MM.1S (cell line): Measurements from ENCODE around the gene TMCO6.

Experiments
- DNase-seq: peaks from one replicate; pipeline ENCODE4 v3.0.0-alpha.2; 2015
- H2AFZ ChIP-seq: fragments of 300-600 bp; sonication (generic); 2 replicates; pipeline ENCODE4 v1.6.0; 2016; ENCODE audit warnings: antibody characterized with exemption, low read length
- H3F3A ChIP-seq: fragments of 300-600 bp; sonication (generic); 2 replicates; pipeline ENCODE4 v1.6.1; 2016; ENCODE audit warnings: mild to moderate bottlenecking, antibody characterized with exemption, low read length, moderate library complexity, mixed read lengths; ENCODE audit not compliant: insufficient read depth
- H3K27ac ChIP-seq: fragments of 300-600 bp; sonication (generic); 2 replicates; pipeline ENCODE4 v1.5.1; 2016; ENCODE audit warnings: mild to moderate bottlenecking, low read length
- H3K27me3 ChIP-seq: fragments of 300-600 bp; sonication (generic); replicated peaks from 2 replicates; pipeline ENCODE4 v1.6.0; 2016; ENCODE audit warnings: low read length; ENCODE audit not compliant: insufficient read depth
- H3K36me3 ChIP-seq: fragments of 300-600 bp; sonication (generic); replicated peaks from 2 replicates; pipeline ENCODE4 v1.6.1; 2016; ENCODE audit warnings: mild to moderate bottlenecking, low read length, mixed read lengths; ENCODE audit not compliant: insufficient read depth
- H3K4me1 ChIP-seq: fragments of 300-600 bp; sonication (generic); 2 replicates; pipeline ENCODE4 v1.6.1; 2016; ENCODE audit warnings: low read length, mixed read lengths
- H3K4me2 ChIP-seq: fragments of 300-600 bp; sonication (generic); 2 replicates; pipeline ENCODE4 v1.6.0; 2016; ENCODE audit warnings: low read depth, low read length
- H3K4me3 ChIP-seq: fragments of 300-600 bp; sonication (generic); 2 replicates; pipeline ENCODE4 v1.5.1; 2016; ENCODE audit warnings: low read length, mixed read lengths
- H3K79me2 ChIP-seq: fragments of 300-600 bp; sonication (generic); 2 replicates; pipeline ENCODE4 v1.6.1; 2016; ENCODE audit warnings: mixed run types, low read length, mixed read lengths
- H3K9ac ChIP-seq: fragments of 300-600 bp; sonication (generic); 2 replicates; pipeline ENCODE4 v1.6.1; 2016; ENCODE audit warnings: low read length, mixed read lengths
- H3K9me2 ChIP-seq: fragments of 300-600 bp; sonication (generic); replicated peaks from 2 replicates; pipeline ENCODE4 v1.6.1; 2016; ENCODE audit warnings: mild to moderate bottlenecking, low read length, mixed read lengths; ENCODE audit not compliant: insufficient read depth
- H3K9me3 ChIP-seq: fragments of 300-600 bp; sonication (generic); replicated peaks from 2 replicates; pipeline ENCODE4 v1.6.1; 2016; ENCODE audit warnings: mild to moderate bottlenecking, low read length, mixed read lengths; ENCODE audit not compliant: insufficient read depth
- H4K20me1 ChIP-seq: fragments of 300-600 bp; sonication (generic); 2 replicates; pipeline ENCODE4 v1.6.1; 2016; ENCODE audit warnings: mild to moderate bottlenecking, low read length, moderate library complexity, mixed read lengths; ENCODE audit not compliant: insufficient read depth
- EZH2 ChIP-seq: fragments of 300-600 bp; sonication (generic); optimal IDR thresholded peaks from 2 replicates; pipeline ENCODE3; 2017; ENCODE audit warnings: low read depth, mild to moderate bottlenecking, antibody characterized with exemption, low read length, mixed read lengths
- EZH2phosphoT487 ChIP-seq: fragments of 300-600 bp; sonication (generic); IDR thresholded peaks from 2 replicates; pipeline ENCODE4 v1.6.1; 2018; ENCODE audit warnings: antibody characterized with exemption, low read length
- TF ChIP-seq, protein P1 (sequence below): fragments of 300-600 bp; sonication (generic); IDR thresholded peaks from 2 replicates; pipeline ENCODE4 v1.5.1; 2016; ENCODE audit warnings: antibody characterized with exemption, low read length, mixed read lengths

The TMCO6 gene

DNA sequence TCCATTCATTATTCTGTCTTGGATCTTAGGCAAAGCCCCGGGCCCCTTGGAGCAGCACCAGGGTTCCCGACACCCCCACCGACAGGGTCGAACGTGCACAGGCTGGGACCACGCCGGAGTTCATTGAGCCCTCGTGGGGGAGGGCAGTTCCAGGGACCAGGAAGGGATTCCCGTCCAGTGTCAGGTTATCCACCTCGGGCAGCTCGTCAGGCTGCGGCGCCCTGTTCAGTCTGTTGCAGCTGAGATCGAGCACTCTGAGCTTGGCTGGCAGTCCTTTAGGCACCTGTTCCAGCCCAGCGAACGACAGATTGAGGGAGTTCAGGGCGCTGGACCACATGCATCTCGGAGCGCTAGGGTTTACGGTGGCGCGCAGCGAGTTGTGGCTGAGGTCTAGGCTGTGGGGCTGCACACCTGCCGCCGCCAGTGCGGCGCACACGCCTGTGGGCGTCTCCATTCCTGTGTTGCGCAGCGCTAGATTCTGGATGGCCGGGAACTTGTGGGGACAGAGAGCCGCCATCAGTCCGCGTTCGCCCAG is 7.4 kb upstream of the TMCO6 start:
- Histone ChIP-seq H3K4me2 (peak overlapping the region; percentile 88), H4K20me1 (no peaks in the 10 kb centered on the region), H3F3A (peaks cover 8% of the 10 kb centered on the region), H3K27me3 (0 out of 2 replicates have a peak, but pooled peaks cover 6% of the 10 kb centered on the region), H3K27ac (no peak overlapping the region), H3K4me1 (0 out of 2 replicates have a peak, but pooled peaks cover 2% of the 10 kb centered on the region), H3K9me3 (no peaks in the 10 kb centered on the region), H3K4me3 (peak overlapping the region; percentile 59), H3K36me3 (no peaks in the 10 kb centered on the region), H3K79me2 (no peaks in the 10 kb centered on the region), H3K9ac (no peak overlapping the region), H2AFZ (peak overlapping the region; percentile 94), H3K9me2 (no peaks in the 10 kb centered on the region)
- peak; percentile 17 for DNase-seq
- no peak for TF ChIP-seq EZH2phosphoT487
- TF ChIP-seq EZH2 = no peak
- TF ChIP-seq, protein P1, sequence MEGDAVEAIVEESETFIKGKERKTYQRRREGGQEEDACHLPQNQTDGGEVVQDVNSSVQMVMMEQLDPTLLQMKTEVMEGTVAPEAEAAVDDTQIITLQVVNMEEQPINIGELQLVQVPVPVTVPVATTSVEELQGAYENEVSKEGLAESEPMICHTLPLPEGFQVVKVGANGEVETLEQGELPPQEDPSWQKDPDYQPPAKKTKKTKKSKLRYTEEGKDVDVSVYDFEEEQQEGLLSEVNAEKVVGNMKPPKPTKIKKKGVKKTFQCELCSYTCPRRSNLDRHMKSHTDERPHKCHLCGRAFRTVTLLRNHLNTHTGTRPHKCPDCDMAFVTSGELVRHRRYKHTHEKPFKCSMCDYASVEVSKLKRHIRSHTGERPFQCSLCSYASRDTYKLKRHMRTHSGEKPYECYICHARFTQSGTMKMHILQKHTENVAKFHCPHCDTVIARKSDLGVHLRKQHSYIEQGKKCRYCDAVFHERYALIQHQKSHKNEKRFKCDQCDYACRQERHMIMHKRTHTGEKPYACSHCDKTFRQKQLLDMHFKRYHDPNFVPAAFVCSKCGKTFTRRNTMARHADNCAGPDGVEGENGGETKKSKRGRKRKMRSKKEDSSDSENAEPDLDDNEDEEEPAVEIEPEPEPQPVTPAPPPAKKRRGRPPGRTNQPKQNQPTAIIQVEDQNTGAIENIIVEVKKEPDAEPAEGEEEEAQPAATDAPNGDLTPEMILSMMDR = no peak

DNA sequence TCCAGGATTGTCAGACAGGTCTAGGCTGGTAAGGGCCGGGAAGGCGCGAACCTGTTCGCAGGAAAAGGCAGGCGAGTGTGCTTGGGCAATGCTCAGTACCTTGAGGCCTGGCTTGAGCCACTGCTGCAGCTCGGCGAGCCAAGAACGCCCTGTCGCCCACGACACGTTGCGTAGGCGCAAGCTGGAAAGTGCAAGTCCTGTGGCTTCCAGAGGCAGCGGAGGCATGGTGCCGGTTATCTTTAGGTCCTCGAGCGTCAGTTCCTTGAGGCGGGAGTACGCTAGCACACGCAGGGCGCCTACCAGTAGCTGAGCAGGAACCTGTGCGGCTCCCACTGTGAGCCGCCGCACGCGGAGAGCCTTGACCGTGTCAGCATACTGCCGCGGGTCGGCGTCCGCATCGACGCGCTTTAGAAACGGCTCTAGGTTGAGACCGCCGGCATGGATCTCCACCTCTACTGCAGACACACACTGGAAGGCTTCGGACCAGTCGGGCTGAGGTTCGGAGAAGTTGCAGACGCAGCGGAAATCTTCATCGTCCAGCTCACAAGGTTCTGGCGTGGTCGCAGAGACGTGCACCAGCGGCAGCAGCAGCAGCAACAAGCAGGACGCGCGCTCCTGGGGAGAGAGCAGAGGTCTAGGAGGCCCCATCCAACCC is 6.8 kb upstream of the TMCO6 start:
- no peaks in the 10 kb centered on the region for H3K9me3 ChIP-seq
- H3K9me2 ChIP-seq = no peaks in the 10 kb centered on the region
- H3K4me2 ChIP-seq = peak overlapping the region; percentile 88
- TF ChIP-seq, protein P1 = no peak
- no peak for TF ChIP-seq EZH2
- TF ChIP-seq EZH2phosphoT487 = no peak
- no peaks in the 10 kb centered on the region for H3K79me2 ChIP-seq
- H3K9ac ChIP-seq = no peak overlapping the region
- H3F3A ChIP-seq = peaks cover 8% of the 10 kb centered on the region
- H3K4me3 ChIP-seq = peak overlapping the region; percentile 59
- H3K4me1 ChIP-seq = 0 out of 2 replicates have a peak, but pooled peaks cover 2% of the 10 kb centered on the region
- no peaks in the 10 kb centered on the region for H3K36me3 ChIP-seq
- H3K27ac ChIP-seq = no peak overlapping the region
- H2AFZ ChIP-seq = peak overlapping the region; percentile 94
- H3K27me3 ChIP-seq = 0 out of 2 replicates have a peak, but pooled peaks cover 6% of the 10 kb centered on the region
- no peaks in the 10 kb centered on the region for H4K20me1 ChIP-seq
- peak; percentile 37 for DNase-seq

DNA sequence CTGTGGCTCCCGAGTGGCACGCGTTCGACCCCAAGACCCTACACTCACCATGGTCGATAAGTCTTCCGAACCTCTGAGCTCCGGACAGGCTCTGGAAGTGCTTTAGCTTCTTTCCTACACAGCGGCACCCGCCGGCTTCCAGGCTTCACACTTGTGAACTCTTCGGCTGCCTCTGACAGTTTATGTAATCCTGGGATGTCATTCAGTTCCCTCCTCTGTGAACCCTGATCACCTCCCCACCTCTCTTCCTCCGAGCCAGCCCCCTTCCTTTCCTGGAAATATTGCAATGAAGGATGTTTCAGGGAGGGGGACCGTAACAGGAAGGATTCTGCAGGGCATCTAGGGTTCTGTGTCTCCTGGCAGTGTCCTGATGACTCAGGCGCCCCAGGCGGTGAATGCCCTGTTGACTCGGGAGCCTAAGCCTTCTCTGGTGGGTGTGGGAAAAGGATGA is 6.2 kb upstream of the TMCO6 start, which contains the start of gene CD14:
Gene CD14 (minus strand): TSS at position 155 of the 451 bp plus-strand sequence. CDS start 104 bp downstream, at position 51.
- Histone ChIP-seq H3K4me2 (peak within 1 kb of the TSS; percentile 88), H3K27me3 (0 out of 2 replicates have a peak, but pooled peaks cover 6% of the 10 kb centered on the region), H3K79me2 (no peaks in the 10 kb centered on the region), H3F3A (peaks cover 8% of the 10 kb centered on the region), H3K4me3 (peak within 1 kb of the TSS; percentile 59), H3K9ac (no peak within 1 kb of the TSS), H3K27ac (no peak within 1 kb of the TSS), H3K9me2 (no peaks in the 10 kb centered on the region), H3K9me3 (no peaks in the 10 kb centered on the region), H3K4me1 (0 out of 2 replicates have a peak, but pooled peaks cover 2% of the 10 kb centered on the region), H4K20me1 (no peaks in the 10 kb centered on the region), H3K36me3 (no peaks in the 10 kb centered on the region), H2AFZ (peak within 1 kb of the TSS; percentile 94)
- no peak for DNase-seq
- TF ChIP-seq, protein P1 = peak; percentile 2; the same call in 1 of the 2 replicates
- TF ChIP-seq EZH2 = no peak
